ENCODE data around the gene TRIM56. TPM values are rescaled to one million over a fixed set of nuclear protein-coding genes. Genes with fewer than 3 reads are reported as not detected.
"Not testable (repeated sequence)": the region's sequence is repeated elsewhere in the genome, so short reads cannot be mapped to it uniquely, and the experiment has no call there.

Gene TRIM56
- total RNA-seq, 8 experiments from 2014 or later, result 1.4 to 20.0 (median 7.2) TPM

- H3K4me1 ChIP-seq (replicated peaks in 1 of 2), result peaks cover under 1 to 2% of the 10 kb centered on the region in 2 donors
- no peak overlapping the region for H3K4me3 ChIP-seq
- no peak overlapping the region for H3K27ac ChIP-seq
- no peak for ATAC-seq (replicated peaks in 6 of 8)
- 4 to 89% (median 61%) methylated on average over 1 to 5 of the region's 9 CpGs; no CpG with 5 or more reads in 1 of the 10 experiments for WGBS, 10 experiments
- in situ Hi-C loops (cut with MboI; ENCODE audit: low pct_unique_long_range_greater_than_20kb in 2 of 9, low sequenced_read_pairs in 9 of 9, unreplicated experiment in 9 of 9), result no loop called here
Measured at GRCh38 chr7:101094376-101094775, 9.1 kb downstream of the TRIM56 start.

- in situ Hi-C loops (cut with MboI; ENCODE audit: low pct_unique_long_range_greater_than_20kb in 2 of 9, low sequenced_read_pairs in 9 of 9, unreplicated experiment in 9 of 9), result no loop called here
- Histone ChIP-seq H3K27ac (no peak overlapping the region), H3K4me3 (no peak overlapping the region), H3K4me1 (replicated peaks in 1 of 2) (peaks cover 5 to 7% of the 10 kb centered on the region in 2 donors)
- WGBS, 10 experiments, result 33 to 93% (median 71%) methylated on average over 1 to 6 of the region's 12 CpGs; no CpG with 5 or more reads in 3 of the 10 experiments
- ATAC-seq (replicated peaks in 6 of 8), result peak in 3 of 8 experiments; percentile 71 to 85 (median 78)
Measured at GRCh38 chr7:101094791-101095375, 9.6 kb downstream of the TRIM56 start.

GRCh38 chr7:101096331-101096956, 11.2 kb downstream of the TRIM56 start:
- 36 to 100% (median 78%) methylated on average over 1 to 5 of the region's 6 CpGs for WGBS, 10 experiments
- Histone ChIP-seq H3K27ac (no peak overlapping the region), H3K4me1 (replicated peaks in 1 of 2) (peaks cover 13 to 14% of the 10 kb centered on the region in 2 donors), H3K4me3 (no peak overlapping the region)
- no peak for ATAC-seq (replicated peaks in 6 of 8)
- in situ Hi-C loops (cut with MboI; ENCODE audit: low pct_unique_long_range_greater_than_20kb in 2 of 9, low sequenced_read_pairs in 9 of 9, unreplicated experiment in 9 of 9), result no loop called here

GRCh38 chr7:101096957-101097347, 11.7 kb downstream of the TRIM56 start:
- in situ Hi-C loops (cut with MboI; ENCODE audit: low pct_unique_long_range_greater_than_20kb in 2 of 9, low sequenced_read_pairs in 9 of 9, unreplicated experiment in 9 of 9), result no loop called here
- H3K4me1 ChIP-seq (replicated peaks in 1 of 2), result peaks cover 13 to 14% of the 10 kb centered on the region in 2 donors
- no peak overlapping the region for H3K4me3 ChIP-seq
- WGBS, 10 experiments, result 73 to 100% (median 91%) methylated on average over 1 to 5 of the region's 5 CpGs
- ATAC-seq (replicated peaks in 6 of 8), result no peak
- no peak overlapping the region for H3K27ac ChIP-seq

GRCh38 chr7:101097561-101097960, 12.3 kb downstream of the TRIM56 start:
- H3K4me1 ChIP-seq (replicated peaks in 1 of 2), result peaks cover 13 to 14% of the 10 kb centered on the region in 2 donors
- in situ Hi-C loops (cut with MboI; ENCODE audit: low pct_unique_long_range_greater_than_20kb in 2 of 9, low sequenced_read_pairs in 9 of 9, unreplicated experiment in 9 of 9), result no loop called here
- no peak for ATAC-seq (replicated peaks in 6 of 8)
- H3K27ac ChIP-seq, result no peak overlapping the region
- 80 to 100% (median 92%) methylated on average over 1 to 4 of the region's 4 CpGs; no CpG with 5 or more reads in 4 of the 10 experiments for WGBS, 10 experiments
- H3K4me3 ChIP-seq, result no peak overlapping the region

- peak; percentile 95 to 98 (median 98) for ATAC-seq (replicated peaks in 6 of 8)
- in situ Hi-C loops (cut with MboI; ENCODE audit: low pct_unique_long_range_greater_than_20kb in 2 of 9, low sequenced_read_pairs in 9 of 9, unreplicated experiment in 9 of 9), result no loop called here
- peak overlapping the region; percentile 21 to 38 for H3K27ac ChIP-seq
- WGBS, 10 experiments, result 0 to 25% (median 7%) methylated on average over 1 to 15 of the region's 26 CpGs; no CpG with 5 or more reads in 3 of the 10 experiments
- peaks cover 13 to 14% of the 10 kb centered on the region in 2 donors for H3K4me1 ChIP-seq (replicated peaks in 1 of 2)
- no peak overlapping the region for H3K4me3 ChIP-seq
Measured at GRCh38 chr7:101099969-101100781, 14.9 kb downstream of the TRIM56 start.

- in situ Hi-C loops (cut with MboI; ENCODE audit: low pct_unique_long_range_greater_than_20kb in 2 of 9, low sequenced_read_pairs in 9 of 9, unreplicated experiment in 9 of 9), result no loop called here
Measured at GRCh38 chr7:101100858-101101847, 15.9 kb downstream of the TRIM56 start.

GRCh38 chr7:101102026-101102425, 16.7 kb downstream of the TRIM56 start:
- no peak for ATAC-seq (replicated peaks in 6 of 8)
- in situ Hi-C loops (cut with MboI; ENCODE audit: low pct_unique_long_range_greater_than_20kb in 2 of 9, low sequenced_read_pairs in 9 of 9, unreplicated experiment in 9 of 9), result no loop called here

More at GRCh38 chr7:101100858-101101847, 15.9 kb downstream of the TRIM56 start:
- WGBS, 10 experiments, result 88 to 100% (median 94%) methylated on average over 3 to 14 of the region's 18 CpGs; no CpG with 5 or more reads in 1 of the 10 experiments
- Histone ChIP-seq H3K4me3 (no peak overlapping the region), H3K4me1 (replicated peaks in 1 of 2) (peaks cover 13 to 14% of the 10 kb centered on the region in 2 donors), H3K27ac (no peak overlapping the region)
- ATAC-seq (replicated peaks in 6 of 8), result no peak

GRCh38 chr7:101103701-101104100, 18.4 kb downstream of the TRIM56 start:
- ATAC-seq (replicated peaks in 6 of 8); H3K27ac ChIP-seq; H3K4me3 ChIP-seq; in situ Hi-C loops (cut with MboI; ENCODE audit: low pct_unique_long_range_greater_than_20kb in 2 of 9, low sequenced_read_pairs in 9 of 9, unreplicated experiment in 9 of 9): not testable (repeated sequence)
- WGBS, 10 experiments, result 0 to 93% (median 70%) methylated on average over 1 to 6 of the region's 10 CpGs; no CpG with 5 or more reads in 7 of the 10 experiments
- peaks cover 13 to 14% of the 10 kb centered on the region in 2 donors for H3K4me1 ChIP-seq (replicated peaks in 1 of 2)

More at GRCh38 chr7:101102026-101102425, 16.7 kb downstream of the TRIM56 start:
- no peak overlapping the region for H3K4me3 ChIP-seq
- peaks cover 13 to 14% of the 10 kb centered on the region in 2 donors for H3K4me1 ChIP-seq (replicated peaks in 1 of 2)
- no peak overlapping the region for H3K27ac ChIP-seq
- 57 to 100% (median 81%) methylated on average over 1 to 5 of the region's 6 CpGs; no CpG with 5 or more reads in 1 of the 10 experiments for WGBS, 10 experiments

- ATAC-seq (replicated peaks in 6 of 8), result no peak
- in situ Hi-C loops (cut with MboI; ENCODE audit: low pct_unique_long_range_greater_than_20kb in 2 of 9, low sequenced_read_pairs in 9 of 9, unreplicated experiment in 9 of 9), result no loop called here
- Histone ChIP-seq H3K4me3 (no peak overlapping the region), H3K4me1 (replicated peaks in 1 of 2) (peaks cover 13% of the 10 kb centered on the region in 2 donors), H3K27ac (no peak overlapping the region)
- WGBS, 10 experiments, result 0 to 100% (median 60%) methylated on average over 1 to 5 of the region's 15 CpGs; no CpG with 5 or more reads in 1 of the 10 experiments
Measured at GRCh38 chr7:101104193-101104713, 19.0 kb downstream of the TRIM56 start.

GRCh38 chr7:101104799-101105198, 19.5 kb downstream of the TRIM56 start:
- Histone ChIP-seq H3K4me3 (no peak overlapping the region), H3K4me1 (replicated peaks in 1 of 2) (peaks cover 7 to 9% of the 10 kb centered on the region in 2 donors), H3K27ac (no peak overlapping the region)
- in situ Hi-C loops (cut with MboI; ENCODE audit: low pct_unique_long_range_greater_than_20kb in 2 of 9, low sequenced_read_pairs in 9 of 9, unreplicated experiment in 9 of 9), result no loop called here
- 41 to 100% (median 85%) methylated on average over 1 to 2 of the region's 3 CpGs; no CpG with 5 or more reads in 6 of the 10 experiments for WGBS, 10 experiments
- ATAC-seq (replicated peaks in 6 of 8), result no peak

- H3K4me3 ChIP-seq; ATAC-seq (replicated peaks in 6 of 8); H3K27ac ChIP-seq; in situ Hi-C loops (cut with MboI; ENCODE audit: low pct_unique_long_range_greater_than_20kb in 2 of 9, low sequenced_read_pairs in 9 of 9, unreplicated experiment in 9 of 9); H3K4me1 ChIP-seq (replicated peaks in 1 of 2): not testable (repeated sequence)
- 67 to 100% (median 72%) methylated on average over 1 to 3 of the region's 5 CpGs; no CpG with 5 or more reads in 5 of the 10 experiments for whole genome bisulfite sequencing, 10 experiments
Measured at GRCh38 chr7:101105248-101105647, 20.0 kb downstream of the TRIM56 start.
